ENCODE data around the gene PTPRS. TPM values are rescaled to one million over a fixed set of nuclear protein-coding genes. Genes with fewer than 3 reads are reported as not detected.

Gene PTPRS
- total and polyA plus RNA-seq, 9 of the 15 experiments (the other 6 are each of a cell fraction or from before 2014, with no cell fraction given), result 1.1 to 49.4 (median 14.1) TPM

DNA sequence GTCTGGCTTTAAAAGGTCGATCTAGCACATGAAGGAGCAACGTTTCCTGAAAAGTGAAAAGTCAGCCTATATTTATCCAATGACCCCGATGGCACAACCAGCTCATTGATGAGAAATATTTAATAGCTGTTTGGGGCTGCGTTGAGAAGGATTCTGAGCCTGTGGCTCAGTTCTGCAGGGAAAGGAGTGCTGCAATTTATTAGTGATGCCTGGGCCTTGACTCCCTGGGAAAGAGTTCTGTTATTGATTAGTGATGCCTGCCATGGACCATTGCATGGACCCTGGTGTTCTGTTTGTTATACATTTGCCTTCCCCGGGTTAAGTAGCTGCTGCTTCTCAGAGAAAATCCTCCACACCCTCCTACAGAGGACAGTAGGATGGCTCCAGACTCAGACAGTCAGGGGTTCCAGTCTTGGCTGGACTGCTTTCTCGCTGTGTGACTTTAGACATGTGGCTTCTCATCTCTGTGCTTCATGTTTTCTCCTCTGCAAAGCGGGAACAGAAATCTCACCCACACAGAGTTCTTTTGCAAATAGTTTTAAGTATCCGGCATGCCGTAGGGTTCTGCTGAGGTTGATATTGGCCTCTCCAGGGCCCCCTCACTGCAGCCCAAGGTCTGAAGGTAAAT lies 17.7 kb upstream of the PTPRS start (continued):
- TF ChIP-seq, protein P1, sequence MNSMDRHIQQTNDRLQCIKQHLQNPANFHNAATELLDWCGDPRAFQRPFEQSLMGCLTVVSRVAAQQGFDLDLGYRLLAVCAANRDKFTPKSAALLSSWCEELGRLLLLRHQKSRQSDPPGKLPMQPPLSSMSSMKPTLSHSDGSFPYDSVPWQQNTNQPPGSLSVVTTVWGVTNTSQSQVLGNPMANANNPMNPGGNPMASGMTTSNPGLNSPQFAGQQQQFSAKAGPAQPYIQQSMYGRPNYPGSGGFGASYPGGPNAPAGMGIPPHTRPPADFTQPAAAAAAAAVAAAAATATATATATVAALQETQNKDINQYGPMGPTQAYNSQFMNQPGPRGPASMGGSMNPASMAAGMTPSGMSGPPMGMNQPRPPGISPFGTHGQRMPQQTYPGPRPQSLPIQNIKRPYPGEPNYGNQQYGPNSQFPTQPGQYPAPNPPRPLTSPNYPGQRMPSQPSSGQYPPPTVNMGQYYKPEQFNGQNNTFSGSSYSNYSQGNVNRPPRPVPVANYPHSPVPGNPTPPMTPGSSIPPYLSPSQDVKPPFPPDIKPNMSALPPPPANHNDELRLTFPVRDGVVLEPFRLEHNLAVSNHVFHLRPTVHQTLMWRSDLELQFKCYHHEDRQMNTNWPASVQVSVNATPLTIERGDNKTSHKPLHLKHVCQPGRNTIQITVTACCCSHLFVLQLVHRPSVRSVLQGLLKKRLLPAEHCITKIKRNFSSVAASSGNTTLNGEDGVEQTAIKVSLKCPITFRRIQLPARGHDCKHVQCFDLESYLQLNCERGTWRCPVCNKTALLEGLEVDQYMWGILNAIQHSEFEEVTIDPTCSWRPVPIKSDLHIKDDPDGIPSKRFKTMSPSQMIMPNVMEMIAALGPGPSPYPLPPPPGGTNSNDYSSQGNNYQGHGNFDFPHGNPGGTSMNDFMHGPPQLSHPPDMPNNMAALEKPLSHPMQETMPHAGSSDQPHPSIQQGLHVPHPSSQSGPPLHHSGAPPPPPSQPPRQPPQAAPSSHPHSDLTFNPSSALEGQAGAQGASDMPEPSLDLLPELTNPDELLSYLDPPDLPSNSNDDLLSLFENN (IDR thresholded peaks at IDR 0.05; ENCODE audit: low read depth in 2 of 2, low read length in 2 of 2), result peak in 1 of 2 experiments; percentile 92; a peak in 2 of 4 replicates
- TF ChIP-seq, protein P2, sequence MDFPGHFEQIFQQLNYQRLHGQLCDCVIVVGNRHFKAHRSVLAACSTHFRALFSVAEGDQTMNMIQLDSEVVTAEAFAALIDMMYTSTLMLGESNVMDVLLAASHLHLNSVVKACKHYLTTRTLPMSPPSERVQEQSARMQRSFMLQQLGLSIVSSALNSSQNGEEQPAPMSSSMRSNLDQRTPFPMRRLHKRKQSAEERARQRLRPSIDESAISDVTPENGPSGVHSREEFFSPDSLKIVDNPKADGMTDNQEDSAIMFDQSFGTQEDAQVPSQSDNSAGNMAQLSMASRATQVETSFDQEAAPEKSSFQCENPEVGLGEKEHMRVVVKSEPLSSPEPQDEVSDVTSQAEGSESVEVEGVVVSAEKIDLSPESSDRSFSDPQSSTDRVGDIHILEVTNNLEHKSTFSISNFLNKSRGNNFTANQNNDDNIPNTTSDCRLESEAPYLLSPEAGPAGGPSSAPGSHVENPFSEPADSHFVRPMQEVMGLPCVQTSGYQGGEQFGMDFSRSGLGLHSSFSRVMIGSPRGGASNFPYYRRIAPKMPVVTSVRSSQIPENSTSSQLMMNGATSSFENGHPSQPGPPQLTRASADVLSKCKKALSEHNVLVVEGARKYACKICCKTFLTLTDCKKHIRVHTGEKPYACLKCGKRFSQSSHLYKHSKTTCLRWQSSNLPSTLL (IDR thresholded peaks at IDR 0.05), result no peak
- no peak for TF ChIP-seq HNRNPLL (IDR thresholded peaks at IDR 0.05; ENCODE audit: low read depth, low read length, poor library complexity, severe bottlenecking)
- TF ChIP-seq RBM25 (IDR thresholded peaks at IDR 0.05; ENCODE audit: low read depth, low read length, severe bottlenecking), result peak; percentile 8
- no peak for TF ChIP-seq ZNF311 (CRISPR knock-in tag; IDR thresholded peaks at IDR 0.05)
- peak; percentile 73 for TF ChIP-seq NCOA4 (IDR thresholded peaks at IDR 0.05; ENCODE audit: partially characterized antibody)
- TF ChIP-seq, protein P3, sequence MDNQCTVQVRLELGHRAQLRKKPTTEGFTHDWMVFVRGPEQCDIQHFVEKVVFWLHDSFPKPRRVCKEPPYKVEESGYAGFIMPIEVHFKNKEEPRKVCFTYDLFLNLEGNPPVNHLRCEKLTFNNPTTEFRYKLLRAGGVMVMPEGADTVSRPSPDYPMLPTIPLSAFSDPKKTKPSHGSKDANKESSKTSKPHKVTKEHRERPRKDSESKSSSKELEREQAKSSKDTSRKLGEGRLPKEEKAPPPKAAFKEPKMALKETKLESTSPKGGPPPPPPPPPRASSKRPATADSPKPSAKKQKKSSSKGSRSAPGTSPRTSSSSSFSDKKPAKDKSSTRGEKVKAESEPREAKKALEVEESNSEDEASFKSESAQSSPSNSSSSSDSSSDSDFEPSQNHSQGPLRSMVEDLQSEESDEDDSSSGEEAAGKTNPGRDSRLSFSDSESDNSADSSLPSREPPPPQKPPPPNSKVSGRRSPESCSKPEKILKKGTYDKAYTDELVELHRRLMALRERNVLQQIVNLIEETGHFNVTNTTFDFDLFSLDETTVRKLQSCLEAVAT (IDR thresholded peaks at IDR 0.05), result peak in 1 of 2 experiments; percentile 100; a peak in 2 of 4 replicates
- TF ChIP-seq HDAC1 (IDR thresholded peaks at IDR 0.05), result no peak

All from K562 (cell line).